Mesenchymal stem cell (in vitro differentiated cells and primary cell): ENCODE data around the gene SPTBN1.

Experiments used
- DNase-seq: peaks from one replicate; pipeline ENCODE4 v3.0.0-alpha.2; 2013
- H2AFZ ChIP-seq: one replicate; pipeline ENCODE4 v1.6.1; 2013; ENCODE audit warnings: low read depth, mild to moderate bottlenecking, control low read depth, inconsistent platforms, low read length, moderate library complexity
- H2AK5ac ChIP-seq: 2 replicates; pipeline ENCODE4 v1.6.1; 2013; ENCODE audit warnings: low read length, moderate library complexity, mild to moderate bottlenecking, inconsistent platforms; ENCODE audit not compliant: severe bottlenecking
- H2BK120ac ChIP-seq: one replicate; pipeline ENCODE4 v1.6.1; 2013; ENCODE audit warnings: low read depth, mild to moderate bottlenecking, inconsistent platforms, low read length, moderate library complexity
- H2BK12ac ChIP-seq, 2 experiments: one replicate each; pipeline ENCODE4 v1.6.1; 2013; ENCODE audit warnings: inconsistent platforms in 2 of 2, low read length in 2 of 2, mild to moderate bottlenecking in 2 of 2, moderate library complexity in 2 of 2, control low read depth in 1 of 2
- H2BK15ac ChIP-seq: one replicate; pipeline ENCODE4 v1.6.1; 2013; ENCODE audit warnings: mild to moderate bottlenecking, low read depth, inconsistent platforms; ENCODE audit not compliant: poor library complexity, severe bottlenecking
- H2BK5ac ChIP-seq: 2 replicates; pipeline ENCODE4 v1.6.1; 2013; ENCODE audit warnings: low read depth, mild to moderate bottlenecking, low read length, control low read depth, inconsistent platforms; ENCODE audit not compliant: poor library complexity, severe bottlenecking
- H3K14ac ChIP-seq, 2 experiments: one replicate each; pipeline ENCODE4 v1.6.1; 2013; ENCODE audit warnings: inconsistent platforms in 2 of 2, low read length in 2 of 2, control low read depth in 1 of 2, mild to moderate bottlenecking in 1 of 2, moderate library complexity in 1 of 2
- H3K18ac ChIP-seq, 2 experiments: one replicate each; pipeline ENCODE4 v1.6.1; 2013; ENCODE audit warnings: inconsistent platforms in 2 of 2, low read length in 2 of 2, control low read depth in 1 of 2, low read depth in 1 of 2, mild to moderate bottlenecking in 1 of 2
- H3K23ac ChIP-seq, 2 experiments: one replicate each; pipeline ENCODE4 v1.6.1; 2013; ENCODE audit warnings: inconsistent platforms in 2 of 2, low read length in 2 of 2, mild to moderate bottlenecking in 2 of 2, moderate library complexity in 2 of 2, control low read depth in 1 of 2
- H3K27ac ChIP-seq: 2 replicates; pipeline ENCODE4 v1.5.1; 2013; ENCODE audit warnings: mild to moderate bottlenecking, moderate library complexity, low read length, control low read depth, inconsistent platforms; ENCODE audit not compliant: poor library complexity, severe bottlenecking
- H3K27me3 ChIP-seq, 2 experiments: 2 replicates each; pipeline versions ENCODE4 v1.6.1 to v1.7.0; 2013; ENCODE audit warnings: low read length in 2 of 2, mild to moderate bottlenecking in 2 of 2, moderate library complexity in 2 of 2, control low read depth in 1 of 2, inconsistent platforms in 1 of 2; ENCODE audit not compliant: control insufficient read depth in 1 of 2, insufficient read depth in 1 of 2
- H3K36me3 ChIP-seq, 2 experiments: 2 replicates each; pipeline versions ENCODE4 v1.6.1 to v1.7.0; 2013; ENCODE audit warnings: low read length in 2 of 2, control low read depth in 1 of 2, inconsistent platforms in 1 of 2, low read depth in 1 of 2, mild to moderate bottlenecking in 1 of 2; ENCODE audit not compliant: insufficient read depth in 2 of 2, control insufficient read depth in 1 of 2
- H3K4ac ChIP-seq, 2 experiments: one replicate each; pipeline ENCODE4 v1.6.1; 2013; ENCODE audit warnings: inconsistent platforms in 2 of 2, low read length in 2 of 2, mild to moderate bottlenecking in 2 of 2, moderate library complexity in 2 of 2, control low read depth in 1 of 2, low read depth in 1 of 2
- H3K4me1 ChIP-seq: 2 replicates; pipeline ENCODE4 v1.6.1; 2013; ENCODE audit warnings: low read depth, low read length, control low read depth; ENCODE audit not compliant: control insufficient read depth, insufficient read depth
- H3K4me2 ChIP-seq: 2 replicates; pipeline ENCODE4 v1.6.1; 2013; ENCODE audit warnings: low read length, mild to moderate bottlenecking, inconsistent platforms; ENCODE audit not compliant: poor library complexity, severe bottlenecking
- H3K4me3 ChIP-seq, 2 experiments: 2 replicates each; pipeline versions ENCODE4 v1.5.1 to v1.7.0; 2013; ENCODE audit warnings: low read length in 2 of 2, mild to moderate bottlenecking in 2 of 2, control low read depth in 1 of 2, low read depth in 1 of 2; ENCODE audit not compliant: insufficient read depth in 1 of 2
- H3K79me1 ChIP-seq: replicated peaks from 2 replicates; pipeline ENCODE4 v1.6.1; 2013; ENCODE audit warnings: mild to moderate bottlenecking, control low read depth, low read length, inconsistent platforms; ENCODE audit not compliant: poor library complexity, severe bottlenecking
- H3K9ac ChIP-seq: 2 replicates; pipeline ENCODE4 v1.7.0; 2013; ENCODE audit warnings: mild to moderate bottlenecking, low read length, moderate library complexity
- H3K9me3 ChIP-seq: 2 replicates; pipeline ENCODE4 v1.7.0; 2013; ENCODE audit warnings: mild to moderate bottlenecking, low read length; ENCODE audit not compliant: control insufficient read depth
- H4K8ac ChIP-seq: one replicate; pipeline ENCODE4 v1.6.1; 2013; ENCODE audit warnings: inconsistent platforms, mild to moderate bottlenecking, low read length, moderate library complexity
- H4K91ac ChIP-seq: one replicate; pipeline ENCODE4 v1.6.1; 2013; ENCODE audit warnings: mild to moderate bottlenecking, low read length, inconsistent platforms
- WGBS: methylation state at CpG from one replicate; pipeline ENCODE4 v1.1.7; 2013; ENCODE audit warnings: mixed read lengths; 5-methylcytosine and 5-hydroxymethylcytosine counted together

Gene SPTBN1

DNA sequence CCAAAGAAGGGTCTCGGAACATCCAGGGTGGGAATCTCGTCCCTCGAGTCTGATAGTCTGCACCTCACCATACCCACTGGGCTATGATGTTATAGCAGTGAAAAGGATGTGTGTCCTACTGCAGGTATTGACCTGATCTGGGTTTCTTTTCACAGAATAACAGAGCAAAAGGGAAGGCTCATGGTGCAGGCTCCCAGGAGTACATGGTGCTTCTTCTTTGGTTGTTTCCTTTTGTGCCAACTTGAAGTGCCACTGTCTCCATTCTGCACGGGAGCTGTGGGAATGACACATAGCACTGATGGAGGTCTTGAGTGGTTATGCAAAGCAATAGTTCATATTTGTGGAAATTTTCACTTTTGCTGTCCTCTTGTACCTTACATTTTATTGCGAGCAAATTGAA is 195.2 kb downstream of the SPTBN1 start:
- 93% methylated on average over 3 of the region's 5 CpGs for WGBS
- Histone ChIP-seq H3K23ac (no peak overlapping the region), H2BK12ac (no peak overlapping the region), H3K79me1 (peaks cover 35% of the 10 kb centered on the region), H3K9ac (no peak overlapping the region), H2AK5ac (no peak overlapping the region), H2BK5ac (no peak overlapping the region), H3K36me3 (peaks cover 51 to 100% of the 10 kb centered on the region in 2 experiments), H3K27me3 (no peaks in the 10 kb centered on the region), H2BK15ac (no peak overlapping the region), H3K4me2 (no peak overlapping the region), H2BK120ac (no peak overlapping the region), H2AFZ (no peak overlapping the region), H4K8ac (no peak overlapping the region), H3K4me3 (no peak overlapping the region), H3K14ac (no peak overlapping the region), H3K9me3 (no peaks in the 10 kb centered on the region), H3K27ac (no peak overlapping the region), H3K18ac (no peak overlapping the region), H4K91ac (no peak overlapping the region), H3K4ac (no peak overlapping the region), H3K4me1 (peaks cover 7% of the 10 kb centered on the region)
- DNase-seq, result no peak

DNA sequence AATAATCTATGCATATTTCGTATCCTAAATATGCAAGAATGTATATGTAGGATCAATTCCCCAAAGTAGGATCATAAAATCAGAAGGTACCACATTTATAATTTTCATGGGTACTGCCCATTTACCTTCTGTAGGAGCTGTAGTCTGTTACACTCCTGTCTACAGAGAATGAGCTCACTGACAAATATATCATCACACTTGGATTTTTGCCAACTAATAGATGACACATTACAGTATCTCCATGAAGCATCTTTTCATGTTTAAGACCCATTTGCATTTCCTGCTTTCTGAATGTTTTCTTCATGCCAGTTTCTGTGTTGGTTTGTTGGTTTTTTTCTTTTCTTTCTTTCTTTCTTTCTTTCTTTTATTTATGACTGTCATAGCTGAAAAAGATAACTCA is 196.4 kb downstream of the SPTBN1 start:
- Histone ChIP-seq H3K4me2 (no peak overlapping the region), H3K36me3 (peaks cover 47 to 100% of the 10 kb centered on the region in 2 experiments), H4K8ac (no peak overlapping the region), H2BK120ac (no peak overlapping the region), H3K4me3 (no peak overlapping the region), H3K14ac (no peak overlapping the region), H3K9ac (no peak overlapping the region), H2BK5ac (no peak overlapping the region), H3K27me3 (no peaks in the 10 kb centered on the region), H2BK15ac (no peak overlapping the region), H3K18ac (no peak overlapping the region), H3K4ac (no peak overlapping the region), H3K27ac (no peak overlapping the region), H3K9me3 (no peaks in the 10 kb centered on the region), H2BK12ac (no peak overlapping the region), H2AK5ac (no peak overlapping the region), H3K23ac (no peak overlapping the region), H3K4me1 (peaks cover 3% of the 10 kb centered on the region), H4K91ac (no peak overlapping the region), H3K79me1 (peaks cover 30% of the 10 kb centered on the region), H2AFZ (no peak overlapping the region)
- no peak for DNase-seq
- WGBS, result no CpG with 5 or more reads among the region's 1 CpG

DNA sequence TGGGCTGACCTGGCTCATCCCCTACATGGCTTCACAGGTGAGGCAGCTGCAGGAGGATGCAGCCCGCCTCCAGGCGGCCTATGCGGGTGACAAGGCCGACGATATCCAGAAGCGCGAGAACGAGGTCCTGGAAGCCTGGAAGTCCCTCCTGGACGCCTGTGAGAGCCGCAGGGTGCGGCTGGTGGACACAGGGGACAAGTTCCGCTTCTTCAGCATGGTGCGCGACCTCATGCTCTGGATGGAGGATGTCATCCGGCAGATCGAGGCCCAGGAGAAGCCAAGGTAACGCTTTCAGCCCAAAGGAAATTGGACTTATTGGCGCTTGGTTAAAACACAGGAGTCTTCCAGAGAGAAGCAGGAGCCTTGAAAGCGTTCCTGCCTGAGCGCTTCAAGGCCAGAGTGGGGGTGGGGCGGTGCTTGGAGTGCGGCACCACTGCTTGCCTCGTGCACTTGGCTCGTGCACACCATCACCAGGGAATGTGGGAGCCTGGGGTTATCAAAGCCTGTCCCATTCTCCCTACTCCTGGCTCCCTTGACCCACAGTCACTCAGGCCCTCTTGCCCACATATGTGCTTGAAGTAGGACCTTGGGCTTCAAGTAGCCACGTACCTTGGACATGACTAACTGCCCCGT is 197.6 kb downstream of the SPTBN1 start:
- no peak overlapping the region for H2BK5ac ChIP-seq
- no peak overlapping the region for H4K91ac ChIP-seq
- no peak overlapping the region for H3K4ac ChIP-seq
- peaks cover 26% of the 10 kb centered on the region for H3K79me1 ChIP-seq
- H3K18ac ChIP-seq, result no peak overlapping the region
- H3K4me2 ChIP-seq, result no peak overlapping the region
- H2AK5ac ChIP-seq, result no peak overlapping the region
- H3K27ac ChIP-seq, result no peak overlapping the region
- no peak overlapping the region for H3K9ac ChIP-seq
- H3K27me3 ChIP-seq, result no peaks in the 10 kb centered on the region
- no peak overlapping the region for H4K8ac ChIP-seq
- H2BK15ac ChIP-seq, result no peak overlapping the region
- no peak overlapping the region for H2BK120ac ChIP-seq
- no peak for DNase-seq
- WGBS, result 97% methylated on average over 26 of the region's 26 CpGs
- peaks cover 47 to 99% of the 10 kb centered on the region in 2 experiments for H3K36me3 ChIP-seq
- peaks cover 5% of the 10 kb centered on the region for H3K4me1 ChIP-seq
- H2AFZ ChIP-seq, result no peak overlapping the region
- no peak overlapping the region for H2BK12ac ChIP-seq
- peak overlapping the region in 1 of 2 experiments; percentile 14 for H3K23ac ChIP-seq
- H3K14ac ChIP-seq, result no peak overlapping the region
- no peaks in the 10 kb centered on the region for H3K9me3 ChIP-seq
- no peak overlapping the region for H3K4me3 ChIP-seq

DNA sequence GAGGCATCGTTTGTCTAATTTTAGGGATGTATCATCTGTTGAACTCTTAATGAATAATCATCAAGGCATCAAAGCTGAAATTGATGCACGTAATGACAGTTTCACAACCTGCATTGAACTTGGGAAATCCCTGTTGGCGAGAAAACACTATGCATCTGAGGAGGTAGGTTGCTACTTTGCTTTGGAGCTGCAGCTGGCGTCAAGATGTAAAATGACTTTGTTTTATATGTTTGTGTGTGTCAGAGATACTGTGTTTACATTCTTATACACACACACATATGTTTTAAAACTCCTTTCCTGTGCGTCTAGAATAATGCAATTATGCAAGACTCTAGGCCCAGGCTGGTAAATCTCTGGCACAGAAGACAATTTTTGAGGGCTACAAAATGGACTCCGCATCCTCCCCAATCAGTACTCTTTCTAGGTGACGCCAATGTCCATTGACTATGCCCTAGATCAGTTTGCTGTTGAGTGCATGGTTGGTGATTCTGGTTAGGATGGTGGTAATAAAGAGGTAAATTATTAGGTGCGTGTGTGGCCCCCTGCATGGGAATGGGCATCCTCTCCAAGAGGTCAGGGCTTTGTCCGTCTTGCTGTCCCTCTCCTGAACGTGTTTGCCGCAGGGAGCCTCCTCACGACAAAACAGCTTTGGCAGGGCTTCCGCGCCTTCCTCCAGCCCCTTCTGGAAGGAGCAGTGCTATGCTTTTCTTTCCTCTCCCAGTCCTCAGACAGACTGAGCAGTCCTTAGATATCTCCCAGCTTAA is 199.1 kb downstream of the SPTBN1 start:
- 99% methylated on average over 13 of the region's 14 CpGs for WGBS
- no peak overlapping the region for H3K9ac ChIP-seq
- H3K23ac ChIP-seq, result no peak overlapping the region
- no peak overlapping the region for H4K91ac ChIP-seq
- H2BK12ac ChIP-seq, result no peak overlapping the region
- H3K79me1 ChIP-seq, result peaks cover 25% of the 10 kb centered on the region
- H3K4ac ChIP-seq, result no peak overlapping the region
- no peak overlapping the region for H3K18ac ChIP-seq
- no peak overlapping the region for H2AK5ac ChIP-seq
- no peak overlapping the region for H2BK15ac ChIP-seq
- no peaks in the 10 kb centered on the region for H3K27me3 ChIP-seq
- no peak overlapping the region for H3K27ac ChIP-seq
- H3K4me3 ChIP-seq, result no peak overlapping the region
- no peak overlapping the region for H2BK5ac ChIP-seq
- peaks cover 7% of the 10 kb centered on the region for H3K4me1 ChIP-seq
- H2BK120ac ChIP-seq, result no peak overlapping the region
- no peak overlapping the region for H2AFZ ChIP-seq
- no peak overlapping the region for H3K4me2 ChIP-seq
- no peak overlapping the region for H3K14ac ChIP-seq
- peaks cover 41 to 99% of the 10 kb centered on the region in 2 experiments for H3K36me3 ChIP-seq
- H3K9me3 ChIP-seq, result no peaks in the 10 kb centered on the region
- no peak for DNase-seq
- H4K8ac ChIP-seq, result peak overlapping the region; percentile 5
